Chondrocyte (in vitro differentiated cells): ENCODE data around the gene SULT6B1. TPM values are rescaled to one million over a fixed set of nuclear protein-coding genes. Genes with fewer than 3 reads are reported as not detected.
A peak's percentile ranks its signal among the peaks of the same experiment; 100 is the strongest.
"Not testable (repeated sequence)": the region's sequence is repeated elsewhere in the genome, so short reads cannot be mapped to it uniquely, and the experiment has no call there.

Experiments used
- DNase-seq: peaks from one replicate; pipeline ENCODE4 v3.0.0; 2021; ENCODE audit warnings: mixed read lengths, low spot score
- H3K27ac Mint-ChIP-seq: one replicate; pipeline ENCODE4 v1.8.0; 2021; ENCODE audit warnings: mild to moderate bottlenecking, moderate library complexity, mixed read lengths; ENCODE audit not compliant: unreplicated experiment
- H3K27me3 Mint-ChIP-seq: 2 replicates; pipeline ENCODE4 v1.8.0; 2021; ENCODE audit warnings: low read depth, mixed read lengths
- H3K36me3 Mint-ChIP-seq: 2 replicates; pipeline ENCODE4 v1.8.0; 2021; ENCODE audit warnings: low read depth, mixed read lengths
- H3K4me1 Mint-ChIP-seq: 2 replicates; pipeline ENCODE4 v1.8.0; 2021; ENCODE audit warnings: low read depth, mild to moderate bottlenecking, mixed read lengths
- H3K4me3 Mint-ChIP-seq: one replicate; pipeline ENCODE4 v1.8.0; 2021; ENCODE audit warnings: mild to moderate bottlenecking, moderate library complexity, mixed read lengths; ENCODE audit not compliant: unreplicated experiment
- H3K9me3 Mint-ChIP-seq: 2 replicates; pipeline ENCODE4 v1.8.0; 2021; ENCODE audit warnings: low read depth, mixed read lengths
- CTCF ChIP-seq: fragments of 200-600 bp; sonication (generic); IDR thresholded peaks from 2 replicates; pipeline ENCODE4 v1.5.0; 2021; ENCODE audit warnings: antibody characterized with exemption, mild to moderate bottlenecking, moderate library complexity
- total RNA-seq: library from RNA; stranded (reverse); gene quantifications from 3 replicates; pipeline ENCODE4 v1.2.1, GENCODE V29; 2021

Gene SULT6B1
- total RNA-seq, 1 donor from 2014 or later: not detected

GRCh38 chr2:37215250-37215649 lies 26.8 kb upstream of the SULT6B1 start:
- no peak overlapping the region for H3K27ac Mint-ChIP-seq
- peaks cover 21% of the 10 kb centered on the region for H3K36me3 Mint-ChIP-seq
- no peaks in the 10 kb centered on the region for H3K27me3 Mint-ChIP-seq
- no peak for DNase-seq
- no peaks in the 10 kb centered on the region for H3K9me3 Mint-ChIP-seq
- no peak for TF ChIP-seq CTCF
- H3K4me3 Mint-ChIP-seq: no peak overlapping the region
- H3K4me1 Mint-ChIP-seq: peaks cover 14% of the 10 kb centered on the region

- Mint-ChIP-seq H3K4me3 (no peak overlapping the region), H3K9me3 (peaks cover 12% of the 10 kb centered on the region), H3K36me3 (peaks cover 46% of the 10 kb centered on the region), H3K4me1 (peaks cover 14% of the 10 kb centered on the region), H3K27ac (peak overlapping the region; percentile 2), H3K27me3 (no peaks in the 10 kb centered on the region)
- DNase-seq: no peak
- no peak for TF ChIP-seq CTCF
Measured at GRCh38 chr2:37211939-37212338, 23.5 kb upstream of the SULT6B1 start.

- peaks cover 45% of the 10 kb centered on the region for H3K36me3 Mint-ChIP-seq
- H3K27me3 Mint-ChIP-seq: no peaks in the 10 kb centered on the region
- H3K9me3 Mint-ChIP-seq: peaks cover 12% of the 10 kb centered on the region
- H3K4me1 Mint-ChIP-seq: peaks cover 14% of the 10 kb centered on the region
- no peak for DNase-seq
- no peak overlapping the region for H3K4me3 Mint-ChIP-seq
- H3K27ac Mint-ChIP-seq: no peak overlapping the region
- no peak for TF ChIP-seq CTCF
Measured at GRCh38 chr2:37211212-37211611, 22.7 kb upstream of the SULT6B1 start.

- not testable (repeated sequence) for H3K27me3 Mint-ChIP-seq, DNase-seq
- H3K36me3 Mint-ChIP-seq: peaks cover 52% of the 10 kb centered on the region
Measured at GRCh38 chr2:37206760-37207159, 18.3 kb upstream of the SULT6B1 start.

GRCh38 chr2:37205689-37206341 lies 17.3 kb upstream of the SULT6B1 start:
- peaks cover 17% of the 10 kb centered on the region for H3K9me3 Mint-ChIP-seq
- no peaks in the 10 kb centered on the region for H3K4me1 Mint-ChIP-seq

More at GRCh38 chr2:37206760-37207159, 18.3 kb upstream of the SULT6B1 start:
- not testable (repeated sequence) for H3K27ac Mint-ChIP-seq, H3K4me3 Mint-ChIP-seq, H3K4me1 Mint-ChIP-seq
- peaks cover 17% of the 10 kb centered on the region for H3K9me3 Mint-ChIP-seq

GRCh38 chr2:37205071-37205661 lies 16.7 kb upstream of the SULT6B1 start:
- H3K27me3 Mint-ChIP-seq, DNase-seq, H3K4me3 Mint-ChIP-seq, H3K4me1 Mint-ChIP-seq, H3K27ac Mint-ChIP-seq: not testable (repeated sequence)
- peaks cover 51% of the 10 kb centered on the region for H3K36me3 Mint-ChIP-seq
- H3K9me3 Mint-ChIP-seq: peaks cover 17% of the 10 kb centered on the region

More at GRCh38 chr2:37205689-37206341, 17.3 kb upstream of the SULT6B1 start:
- Mint-ChIP-seq H3K4me3 (no peak overlapping the region), H3K27ac (no peak overlapping the region), H3K27me3 (no peaks in the 10 kb centered on the region), H3K36me3 (peaks cover 52% of the 10 kb centered on the region)
- no peak for TF ChIP-seq CTCF
- DNase-seq: no peak
